Left lung (tissue), 10 donors: Measurements from ENCODE around the gene PEX7. TPM values are rescaled to one million over a fixed set of nuclear protein-coding genes. Genes with fewer than 3 reads are reported as not detected.

ENCODE experiments used
- ATAC-seq: fragments of 200-7000 bp; cut with Tn5 transposase; one replicate; pipeline ENCODE4 v1.9.1; 2020; ENCODE audit warnings: moderate library complexity
- DNase-seq, 4 donors: peaks; one replicate each; pipeline ENCODE4 v3.0.0-alpha.2; 2013 to 2020
- H3K27ac ChIP-seq, 2 donors: fragments of 200-600 bp; sonication (generic) in 1 of 2; one replicate each; pipeline versions ENCODE4 v1.5.0 to v1.8.0; 2020 to 2021
- H3K27me3 ChIP-seq, 2 donors: fragments of 200-600 bp; sonication (generic) in 1 of 2; one replicate each; pipeline versions ENCODE4 v1.5.0 to v1.8.0; 2020 to 2021
- H3K36me3 ChIP-seq, 2 donors: fragments of 200-600 bp; sonication (generic) in 1 of 2; one replicate each; pipeline versions ENCODE4 v1.5.0 to v1.8.0; 2020 to 2021
- H3K4me1 ChIP-seq, 2 donors: fragments of 200-600 bp; one replicate each; pipeline ENCODE4 v1.8.0; 2021
- H3K4me3 ChIP-seq, 2 donors: fragments of 200-600 bp; sonication (generic) in 1 of 2; one replicate each; pipeline versions ENCODE4 v1.5.0 to v1.8.0; 2020 to 2021; ENCODE audit warnings: mild to moderate bottlenecking in 1 of 2
- H3K9me3 ChIP-seq, 2 donors: fragments of 200-600 bp; sonication (generic) in 1 of 2; one replicate each; pipeline versions ENCODE4 v1.5.0 to v1.8.0; 2020 to 2021
- intact Hi-C, 2 donors: fragments of 100-400 bp; cut with DNase I; formaldehyde crosslinking; loops; one replicate each; pipeline versions ENCODE4 v1.11.2 to v1.14.2; 2022
- polyA plus RNA-seq, 6 donors: library from polyadenylated mRNA; unstranded; fragments of 120-200 nt; gene quantifications; one replicate each; pipeline ENCODE4 v1.2.1, GENCODE V29; 2013; ENCODE audit not compliant: insufficient read length in 6 of 6
- total RNA-seq, 2 donors: library from RNA; stranded (reverse); fragmentation: NEBNext Ultra II Directional; extraction: Animal tissue kit (Norgen Biotek cat#: 25700); gene quantifications; one replicate each; pipeline ENCODE4 v1.2.1, GENCODE V29; 2021
- TF ChIP-seq, protein P1 (sequence below), 2 donors: fragments of 200-600 bp; sonication (generic) in 1 of 2; IDR thresholded peaks; one replicate each; pipeline versions ENCODE4 v1.5.0 to v1.8.0; 2021; ENCODE audit warnings: antibody characterized with exemption in 2 of 2
- donor health status: DM: no; HTN: yes; CAD: no.
- donor health status: DM: no; HTN: no; CAD: no.

Gene PEX7
- total and polyA plus RNA-seq, 8 donors: 6.8 to 12.0 (median 8.8) TPM

DNA sequence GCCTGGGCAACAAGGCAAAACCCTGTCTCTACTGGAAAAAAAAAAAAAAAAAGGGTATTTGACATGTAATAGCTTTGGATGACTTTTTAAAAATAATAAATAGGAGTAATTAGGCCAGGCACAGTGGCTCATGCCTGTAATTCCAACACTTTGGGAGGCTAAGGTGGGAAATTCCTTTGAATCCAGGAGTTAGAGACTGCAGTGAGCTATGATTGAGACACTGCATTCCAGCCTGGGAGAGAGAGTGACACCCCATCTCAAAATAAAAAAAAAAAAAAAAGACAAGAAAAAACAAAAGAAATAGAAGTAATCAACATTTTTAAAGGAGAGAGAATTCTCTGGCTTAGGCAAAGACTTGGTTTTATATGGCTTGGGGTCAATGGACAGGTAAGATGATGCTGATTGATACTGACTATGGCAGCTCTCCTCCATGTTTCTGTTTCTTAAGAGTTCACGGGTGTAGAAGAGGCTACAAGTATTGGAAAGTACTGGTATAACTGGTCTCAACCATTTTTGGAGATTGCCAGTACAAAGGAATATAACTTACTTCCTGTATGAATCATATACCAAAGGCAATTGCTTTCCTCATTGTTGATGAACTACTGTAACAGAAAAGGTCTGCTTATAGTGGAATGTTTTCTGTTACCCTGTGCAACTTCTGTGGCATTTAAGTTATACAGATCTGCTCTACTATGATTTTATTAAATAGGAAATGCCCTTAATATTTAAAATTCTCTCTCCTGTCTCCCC, 40.2 kb upstream of the PEX7 start:
- no peaks in the 10 kb centered on the region for H3K36me3 ChIP-seq
- intact Hi-C loops: no loop called here
- H3K27me3 ChIP-seq: no peaks in the 10 kb centered on the region
- DNase-seq (no peak), ATAC-seq (peak; percentile 58)
- TF ChIP-seq, protein P1, sequence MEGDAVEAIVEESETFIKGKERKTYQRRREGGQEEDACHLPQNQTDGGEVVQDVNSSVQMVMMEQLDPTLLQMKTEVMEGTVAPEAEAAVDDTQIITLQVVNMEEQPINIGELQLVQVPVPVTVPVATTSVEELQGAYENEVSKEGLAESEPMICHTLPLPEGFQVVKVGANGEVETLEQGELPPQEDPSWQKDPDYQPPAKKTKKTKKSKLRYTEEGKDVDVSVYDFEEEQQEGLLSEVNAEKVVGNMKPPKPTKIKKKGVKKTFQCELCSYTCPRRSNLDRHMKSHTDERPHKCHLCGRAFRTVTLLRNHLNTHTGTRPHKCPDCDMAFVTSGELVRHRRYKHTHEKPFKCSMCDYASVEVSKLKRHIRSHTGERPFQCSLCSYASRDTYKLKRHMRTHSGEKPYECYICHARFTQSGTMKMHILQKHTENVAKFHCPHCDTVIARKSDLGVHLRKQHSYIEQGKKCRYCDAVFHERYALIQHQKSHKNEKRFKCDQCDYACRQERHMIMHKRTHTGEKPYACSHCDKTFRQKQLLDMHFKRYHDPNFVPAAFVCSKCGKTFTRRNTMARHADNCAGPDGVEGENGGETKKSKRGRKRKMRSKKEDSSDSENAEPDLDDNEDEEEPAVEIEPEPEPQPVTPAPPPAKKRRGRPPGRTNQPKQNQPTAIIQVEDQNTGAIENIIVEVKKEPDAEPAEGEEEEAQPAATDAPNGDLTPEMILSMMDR (IDR thresholded peaks at IDR 0.05): no peak
- H3K9me3 ChIP-seq: no peaks in the 10 kb centered on the region
- peaks cover 0 to 83% of the 10 kb centered on the region in 2 donors for H3K4me1 ChIP-seq
- H3K27ac ChIP-seq: peak overlapping the region in 1 of 2 donors; percentile 99
- no peak overlapping the region for H3K4me3 ChIP-seq

DNA sequence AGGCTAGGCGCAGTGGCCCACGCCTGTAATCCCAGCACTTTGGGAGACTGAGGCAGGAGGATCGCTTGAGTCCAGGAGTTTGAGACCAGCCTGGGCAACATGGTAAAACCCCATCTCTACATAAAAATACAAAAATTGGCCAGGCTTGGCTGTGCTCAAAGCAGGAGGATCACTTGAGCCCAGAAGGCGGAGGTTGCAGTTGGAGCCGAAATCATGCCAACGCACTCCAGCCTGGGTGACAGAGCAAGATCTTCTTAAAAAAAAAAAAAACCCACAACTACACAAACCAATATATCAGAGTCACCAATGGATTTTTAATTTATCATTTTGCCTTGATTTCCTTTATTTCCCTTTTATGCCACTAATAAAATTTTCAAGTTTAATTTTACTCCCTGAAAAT, 39.4 kb upstream of the PEX7 start:
- peak overlapping the region in 1 of 2 donors; percentile 99 for H3K27ac ChIP-seq
- no peak overlapping the region for H3K4me3 ChIP-seq
- TF ChIP-seq, protein P1 (IDR thresholded peaks at IDR 0.05): no peak
- intact Hi-C loops: no loop called here
- DNase-seq (no peak), ATAC-seq (no peak)
- H3K36me3 ChIP-seq: no peaks in the 10 kb centered on the region
- H3K27me3 ChIP-seq: no peaks in the 10 kb centered on the region
- H3K4me1 ChIP-seq: peaks cover 0 to 90% of the 10 kb centered on the region in 2 donors
- no peaks in the 10 kb centered on the region for H3K9me3 ChIP-seq

DNA sequence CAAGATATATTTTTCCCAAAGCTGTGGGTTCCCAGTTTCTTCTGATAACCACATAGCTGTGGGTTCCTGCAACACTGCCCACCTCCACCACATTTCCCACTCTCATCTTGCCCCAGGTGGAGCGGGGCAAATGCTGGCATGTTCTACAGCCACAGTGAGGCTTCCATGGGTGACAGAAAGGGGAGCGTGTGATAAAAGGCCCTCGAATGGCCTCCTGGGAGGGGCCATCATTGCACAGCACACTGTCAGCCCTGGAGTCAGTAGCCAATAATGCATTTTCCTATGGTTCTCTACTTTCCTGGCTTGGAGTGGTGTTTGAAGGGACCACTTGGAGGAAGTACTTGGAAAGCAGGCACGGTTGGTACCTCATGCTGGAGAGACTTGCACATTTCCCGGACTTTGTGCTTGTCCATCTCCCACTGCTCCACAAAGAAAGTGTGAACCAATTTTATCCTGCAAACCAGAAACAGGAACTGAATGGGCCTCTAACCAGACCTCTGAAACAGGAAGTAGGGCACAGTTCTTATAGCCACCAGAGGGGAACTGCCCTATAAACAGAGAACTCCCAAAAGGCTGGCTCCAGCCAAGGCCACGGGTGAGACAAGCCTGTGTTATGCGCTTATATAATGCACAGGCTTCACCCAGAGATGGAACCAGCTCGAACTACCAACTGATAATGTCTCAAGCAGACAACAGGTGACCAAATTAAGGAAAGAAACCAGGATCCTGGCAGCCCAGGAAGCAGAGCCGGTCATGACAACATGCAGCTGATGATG, 38.7 kb upstream of the PEX7 start:
- DNase-seq (peak in 2 of 4 donors; percentile 68 to 80), ATAC-seq (peak; percentile 62)
- Histone ChIP-seq H3K27me3 (no peaks in the 10 kb centered on the region), H3K4me3 (peak overlapping the region in 1 of 2 donors; percentile 44), H3K27ac (peak overlapping the region; percentile 40 to 99), H3K9me3 (no peaks in the 10 kb centered on the region), H3K4me1 (peaks cover 0 to 97% of the 10 kb centered on the region in 2 donors), H3K36me3 (no peaks in the 10 kb centered on the region)
- intact Hi-C loops: no loop called here
- TF ChIP-seq, protein P1 (IDR thresholded peaks at IDR 0.05): no peak

DNA sequence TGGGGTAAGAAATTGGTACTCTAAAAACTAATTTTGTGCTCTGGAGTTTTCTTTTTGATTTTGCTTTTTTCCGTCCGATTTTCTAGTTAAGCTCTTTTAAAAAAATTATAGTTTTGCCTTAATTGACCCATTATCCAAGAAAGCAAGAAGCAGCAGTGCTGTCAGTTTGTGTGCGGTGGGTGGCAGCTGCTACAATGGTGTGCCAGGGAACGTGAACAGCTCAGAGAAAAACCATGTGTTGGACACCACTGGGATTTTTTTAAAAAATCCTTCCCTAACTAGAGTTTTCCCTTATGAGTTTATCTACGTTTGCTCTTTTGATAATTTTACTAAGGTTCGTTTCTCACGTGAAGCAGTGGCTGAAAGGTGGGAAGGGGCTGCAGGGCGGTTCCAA, 38.1 kb upstream of the PEX7 start:
- TF ChIP-seq, protein P1 (IDR thresholded peaks at IDR 0.05): no peak
- Histone ChIP-seq H3K9me3 (no peaks in the 10 kb centered on the region), H3K27me3 (no peaks in the 10 kb centered on the region), H3K36me3 (no peaks in the 10 kb centered on the region), H3K4me1 (peaks cover 3 to 99% of the 10 kb centered on the region in 2 donors), H3K27ac (peak overlapping the region; percentile 40 to 99), H3K4me3 (peak overlapping the region; percentile 3 to 44)
- DNase-seq (no peak), ATAC-seq (no peak)
- intact Hi-C loops: no loop called here
